ENCODE data around the gene MTUS2. TPM values are rescaled to one million over a fixed set of nuclear protein-coding genes. Genes with fewer than 3 reads are reported as not detected.

The MTUS2 gene
- total and polyA plus RNA-seq, 2 donors (not counting 3 experiments of a cell fraction or from before 2014, with no cell fraction given): not detected

- Histone ChIP-seq H3K79me2 (ENCODE audit: control insufficient read depth, insufficient read depth, low read length) (no peaks in the 10 kb centered on the region), H3K4me1 (ENCODE audit: control insufficient read depth, extremely low read depth, insufficient read depth, low read length) (no peaks in the 10 kb centered on the region), H3K27me3 (ENCODE audit: control insufficient read depth in 2 of 2, insufficient read depth in 2 of 2, low read length in 2 of 2) (peaks cover 7 to 12% of the 10 kb centered on the region in 2 experiments), H2AFZ (ENCODE audit: low read depth, low read length) (no peak overlapping the region), H4K20me1 (replicated peaks; ENCODE audit: control insufficient read depth, extremely low read depth, insufficient read depth, low read length) (no peaks in the 10 kb centered on the region), H3K9ac (replicated peaks; ENCODE audit: extremely low read depth, insufficient read depth, low read length) (no peak overlapping the region), H3K36me3 (ENCODE audit: control insufficient read depth in 2 of 2, extremely low read depth in 1 of 2, insufficient read depth in 2 of 2, low read length in 2 of 2) (no peaks in the 10 kb centered on the region), H3K27ac (ENCODE audit: insufficient read depth, low read depth, low read length) (no peak overlapping the region), H3K4me2 (ENCODE audit: insufficient read depth, low read length) (no peak overlapping the region), H3K9me3 (replicated peaks; ENCODE audit: control insufficient read depth, insufficient read depth, low read length) (no peaks in the 10 kb centered on the region), H3K9me1 (replicated peaks; ENCODE audit: control insufficient read depth, extremely low read depth, insufficient read depth, low read length) (no peaks in the 10 kb centered on the region), H3K4me3 (replicated peaks in 1 of 3; ENCODE audit: insufficient read depth in 1 of 3, low read depth in 1 of 3, low read length in 3 of 3) (no peak overlapping the region)
- no TSS peak for BruUV-seq (replicated peaks)
- DNase-seq (ENCODE audit: low read depth, low spot score): no peak
- POLR2A ChIA-PET: no interaction called here
- no peak for FAIRE-seq
- CTCF ChIA-PET: no interaction called here
- TF ChIP-seq MYC (IDR thresholded peaks at IDR 0.05; ENCODE audit: low read depth, low read length): no peak
- no peak for TF ChIP-seq MAX (IDR thresholded peaks at IDR 0.05; ENCODE audit: insufficient read depth, insufficient read length)
- no peak for TF ChIP-seq POLR2AphosphoS5 (IDR thresholded peaks at IDR 0.05; ENCODE audit: insufficient read depth, low read depth, low read length)
- no peak for TF ChIP-seq EZH2 (IDR thresholded peaks at IDR 0.05; ENCODE audit: borderline replicate concordance, low read depth, low read length, severe bottlenecking)
- TF ChIP-seq JUN (IDR thresholded peaks at IDR 0.05; ENCODE audit: borderline replicate concordance, insufficient read depth, insufficient read length, low read depth): no peak
- no peak for TF ChIP-seq CTCF (IDR thresholded peaks at IDR 0.05; ENCODE audit: extremely low read depth in 1 of 2, insufficient read depth in 1 of 2, low read depth in 1 of 2, low read length in 2 of 2)
- TF ChIP-seq POLR2A (IDR thresholded peaks at IDR 0.05; ENCODE audit: low read depth, low read length): no peak
- no peak for TF ChIP-seq FOS (IDR thresholded peaks at IDR 0.05; ENCODE audit: borderline replicate concordance, insufficient read depth, low read length)
- TF ChIP-seq GATA2 (IDR thresholded peaks at IDR 0.05; ENCODE audit: insufficient read depth, insufficient read length, low read depth, low read length): no peak
- intact Hi-C loops (cut with micrococcal nuclease): no loop called here
- dilution Hi-C loops (cut with MboI; ENCODE audit: extremely low pct_ligation_motif_present, low sequenced_read_pairs): no loop called here
These were observed 601.9 kb downstream of the MTUS2 start for GRCh38 chr13:29422015-29422414.
